HepG2 (cell line): Measurements from ENCODE around the gene CCL5.

Experiments used
- ARNT ChIP-seq: fragments of 450-650 bp; IDR thresholded peaks from 2 replicates; pipeline ENCODE4 v1.6.1; 2017
- HNF4G ChIP-seq, 2 experiments: sonication (generic) in 1 of 2; formaldehyde crosslinking in 1 of 2; IDR thresholded peaks; 2 replicates each; pipeline versions ENCODE4 v1.4.0 to v1.6.1; 2011 to 2020; ENCODE audit warnings: borderline replicate concordance in 2 of 2, low read depth in 2 of 2, mild to moderate bottlenecking in 2 of 2, low read length in 1 of 2, missing genetic modification reagents in 1 of 2, moderate library complexity in 1 of 2
- PRDM4 ChIP-seq: sonication (generic); formaldehyde crosslinking; IDR thresholded peaks from 2 replicates; pipeline ENCODE4 v1.9.0; 2021; ENCODE audit warnings: missing genetic modification reagents, borderline replicate concordance
- TAF1 ChIP-seq: sonication (generic); formaldehyde crosslinking; IDR thresholded peaks from 2 replicates; pipeline ENCODE4 v1.4.0; 2020; ENCODE audit warnings: missing genetic modification reagents
- ZBTB42 ChIP-seq: sonication (generic); formaldehyde crosslinking; IDR thresholded peaks from 2 replicates; pipeline ENCODE4 v1.5.0; 2020; ENCODE audit warnings: mild to moderate bottlenecking, missing genetic modification reagents

- TF ChIP-seq ARNT: no peak
- TF ChIP-seq ZBTB42: no peak
- TF ChIP-seq TAF1 (CRISPR knock-in tag): no peak
- no peak for TF ChIP-seq PRDM4 (CRISPR knock-in tag)
- no peak for TF ChIP-seq HNF4G (IDR thresholded peaks at IDR 0.05; ENCODE audit: borderline replicate concordance, low read depth, low read length)
- TF ChIP-seq HNF4G (CRISPR knock-in tag; IDR thresholded peaks at IDR 0.05; ENCODE audit: borderline replicate concordance, low read depth): no peak
Observed at GRCh38 chr17:35846055-35846809, 33.9 kb downstream of the CCL5 start.
